IMR-90 (cell line): ENCODE results near the gene MRC1. TPM values are rescaled to one million over a fixed set of nuclear protein-coding genes. Genes with fewer than 3 reads are reported as not detected.

ENCODE experiments used
- ATAC-seq: fragments of 200-7000 bp; cut with Tn5 transposase; 2 replicates; pipeline ENCODE4 v1.9.1; 2020; ENCODE audit warnings: low read depth, mild to moderate bottlenecking, moderate library complexity
- BruUV-seq: library from RNA; stranded (reverse); fragments of 400-500 nt; replicated peaks from 2 replicates; lab custom pipeline; 2021; lab: Mats Ljungman, UMichigan
- CTCF ChIA-PET: fragments of 300-600 bp; formaldehyde crosslinking; extraction: SDS; loops from one replicate; lab custom pipeline; 2021; ENCODE audit warnings: antibody characterized with exemption; lab: Yijun Ruan, JAX
- POLR2A ChIA-PET: fragments of 300-600 bp; sonication (Branson Sonifier 250); formaldehyde crosslinking; loops from one replicate; lab custom pipeline; 2022; ENCODE audit warnings: antibody characterized with exemption; ENCODE audit not compliant: unreplicated experiment; lab: Charles Lee
- DNase-seq: peaks from one replicate; pipeline ENCODE4 v3.0.0; 2013
- H2AFZ ChIP-seq: replicated peaks from 2 replicates; pipeline ENCODE3; 2013; ENCODE audit warnings: low read length, mild to moderate bottlenecking; ENCODE audit not compliant: poor library complexity
- H2AK5ac ChIP-seq: 2 replicates; pipeline ENCODE4 v1.6.1; 2013; ENCODE audit warnings: low read depth, low read length, inconsistent platforms
- H2AK9ac ChIP-seq: replicated peaks from 2 replicates; pipeline ENCODE3; 2013; ENCODE audit warnings: mild to moderate bottlenecking, low read depth, low read length, moderate library complexity; ENCODE audit not compliant: poor library complexity
- H2BK120ac ChIP-seq: 2 replicates; pipeline ENCODE4 v1.6.1; 2013; ENCODE audit warnings: low read depth, low read length, inconsistent platforms
- H2BK15ac ChIP-seq: 3 replicates; pipeline ENCODE4 v1.6.1; 2013; ENCODE audit warnings: low read depth, low read length, inconsistent platforms
- H2BK20ac ChIP-seq: 2 replicates; pipeline ENCODE4 v1.6.1; 2013; ENCODE audit warnings: low read depth, mild to moderate bottlenecking, inconsistent platforms, low read length, moderate library complexity
- H2BK5ac ChIP-seq: 2 replicates; pipeline ENCODE4 v1.6.1; 2013; ENCODE audit warnings: mild to moderate bottlenecking, low read depth, low read length, inconsistent platforms; ENCODE audit not compliant: poor library complexity, severe bottlenecking
- H3K14ac ChIP-seq: replicated peaks from 2 replicates; pipeline ENCODE4 v1.6.1; 2013; ENCODE audit warnings: low read depth, low read length, inconsistent platforms
- H3K18ac ChIP-seq: 2 replicates; pipeline ENCODE4 v1.6.1; 2013; ENCODE audit warnings: low read depth, low read length, control low read depth
- H3K23ac ChIP-seq: 2 replicates; pipeline ENCODE4 v1.6.1; 2013; ENCODE audit warnings: low read depth, low read length, inconsistent platforms
- H3K27ac ChIP-seq: 2 replicates; pipeline ENCODE4 v1.5.1; 2013; ENCODE audit warnings: mild to moderate bottlenecking, control low read depth, low read length; ENCODE audit not compliant: insufficient read depth
- H3K27me3 ChIP-seq: 2 replicates; pipeline ENCODE4 v1.6.1; 2013; ENCODE audit warnings: low read length; ENCODE audit not compliant: control insufficient read depth, insufficient read depth
- H3K36me3 ChIP-seq: 2 replicates; pipeline ENCODE4 v1.6.1; 2013; ENCODE audit warnings: low read length, mixed read lengths; ENCODE audit not compliant: control insufficient read depth, insufficient read depth
- H3K4ac ChIP-seq: 2 replicates; pipeline ENCODE4 v1.6.1; 2013; ENCODE audit warnings: low read depth, low read length, inconsistent platforms
- H3K4me1 ChIP-seq: 2 replicates; pipeline ENCODE4 v1.6.1; 2013; ENCODE audit warnings: low read length, mixed read lengths; ENCODE audit not compliant: control insufficient read depth, insufficient read depth
- H3K4me2 ChIP-seq: 2 replicates; pipeline ENCODE4 v1.6.1; 2013; ENCODE audit warnings: low read depth, mild to moderate bottlenecking, control low read depth, low read length, moderate library complexity
- H3K4me3 ChIP-seq: 2 replicates; pipeline ENCODE4 v1.5.1; 2013; ENCODE audit warnings: low read depth, mild to moderate bottlenecking, control low read depth, low read length, moderate library complexity; ENCODE audit not compliant: insufficient read depth
- H3K56ac ChIP-seq: 2 replicates; pipeline ENCODE4 v1.6.1; 2013; ENCODE audit warnings: low read length, inconsistent platforms; ENCODE audit not compliant: insufficient read depth; ENCODE audit errors: extremely low read depth
- H3K79me1 ChIP-seq, 2 experiments: 2 replicates each; pipeline ENCODE4 v1.6.1; 2013; ENCODE audit warnings: low read length in 2 of 2, inconsistent platforms in 1 of 2, low read depth in 1 of 2
- H3K9ac ChIP-seq: 2 replicates; pipeline ENCODE4 v1.6.1; 2013; ENCODE audit warnings: low read depth, low read length, control low read depth
- H3K9me1 ChIP-seq: 2 replicates; pipeline ENCODE4 v1.6.1; 2013; ENCODE audit warnings: low read length, inconsistent platforms; ENCODE audit not compliant: insufficient read depth
- H3K9me3 ChIP-seq: 2 replicates; pipeline ENCODE4 v1.6.1; 2013; ENCODE audit warnings: low read length; ENCODE audit not compliant: control insufficient read depth, insufficient read depth
- H4K20me1 ChIP-seq: 2 replicates; pipeline ENCODE4 v1.6.1; 2013; ENCODE audit warnings: low read length, inconsistent platforms; ENCODE audit not compliant: insufficient read depth
- H4K5ac ChIP-seq: 2 replicates; pipeline ENCODE4 v1.6.1; 2013; ENCODE audit warnings: mild to moderate bottlenecking, low read depth, low read length, control low read depth
- H4K8ac ChIP-seq, 2 experiments: 2 replicates each; pipeline ENCODE4 v1.6.1; 2013; ENCODE audit warnings: low read depth in 2 of 2, low read length in 2 of 2, control low read depth in 1 of 2, inconsistent platforms in 1 of 2
- H4K91ac ChIP-seq: 2 replicates; pipeline ENCODE4 v1.6.1; 2013; ENCODE audit warnings: low read depth, low read length, inconsistent platforms; ENCODE audit not compliant: insufficient read depth
- BHLHE40 ChIP-seq: fragments of 150-350 bp; IDR thresholded peaks from 2 replicates; pipeline ENCODE4 v1.6.1; 2016; ENCODE audit warnings: mild to moderate bottlenecking, low read depth, low read length
- CEBPB ChIP-seq: IDR thresholded peaks from 2 replicates; pipeline ENCODE4 v1.6.1; 2012; ENCODE audit warnings: low read depth, low read length, improper control_type of control experiment
- CHD1 ChIP-seq: IDR thresholded peaks from 2 replicates; pipeline ENCODE4 v1.6.1; 2012; ENCODE audit warnings: low read depth, low read length, improper control_type of control experiment
- ELK1 ChIP-seq: fragments of 150-350 bp; IDR thresholded peaks from 2 replicates; pipeline ENCODE4 v1.6.1; 2016; ENCODE audit warnings: low read depth, mild to moderate bottlenecking, low read length, moderate library complexity, borderline replicate concordance
- MAFK ChIP-seq: IDR thresholded peaks from 2 replicates; pipeline ENCODE4 v1.6.1; 2012; ENCODE audit warnings: low read depth, low read length, improper control_type of control experiment
- MAZ ChIP-seq: IDR thresholded peaks from 2 replicates; pipeline ENCODE4 v1.6.1; 2012; ENCODE audit warnings: low read depth, mild to moderate bottlenecking, low read length, improper control_type of control experiment, moderate library complexity, borderline replicate concordance
- MXI1 ChIP-seq: IDR thresholded peaks from 2 replicates; pipeline ENCODE4 v1.6.1; 2012; ENCODE audit warnings: low read depth, mild to moderate bottlenecking, low read length, moderate library complexity, borderline replicate concordance
- NFE2L2 ChIP-seq: fragments of 150-350 bp; IDR thresholded peaks from 2 replicates; pipeline ENCODE4 v1.6.1; 2016; ENCODE audit warnings: low read depth, mild to moderate bottlenecking, low read length
- POLR2A ChIP-seq: IDR thresholded peaks from 2 replicates; pipeline ENCODE4 v1.6.1; 2012; ENCODE audit warnings: mild to moderate bottlenecking, low read depth, low read length
- RCOR1 ChIP-seq: IDR thresholded peaks from 2 replicates; pipeline ENCODE4 v1.6.1; 2012; ENCODE audit warnings: mild to moderate bottlenecking, low read length, improper control_type of control experiment; ENCODE audit not compliant: insufficient replicate concordance
- RFX5 ChIP-seq: IDR thresholded peaks from 2 replicates; pipeline ENCODE4 v1.8.0; 2012; ENCODE audit warnings: low read depth, mild to moderate bottlenecking, low read length, moderate library complexity
- SMC3 ChIP-seq: fragments of 150-350 bp; IDR thresholded peaks from 2 replicates; pipeline ENCODE4 v1.6.1; 2016; ENCODE audit warnings: low read depth, mild to moderate bottlenecking, antibody characterized with exemption, low read length, moderate library complexity
- USF2 ChIP-seq: fragments of 150-350 bp; IDR thresholded peaks from 2 replicates; pipeline ENCODE4 v1.6.1; 2017; ENCODE audit warnings: mild to moderate bottlenecking, antibody characterized with exemption, low read length, low read depth
- WGBS, 2 experiments: methylation state at CpG; one replicate each; pipeline versions ENCODE4 v1.1.5 to v1.1.7; 2013; ENCODE audit warnings: missing lambda C conversion rate in 2 of 2; ENCODE audit not compliant: insufficient read length in 1 of 2; ENCODE audit errors: extremely low coverage in 2 of 2; 5-methylcytosine and 5-hydroxymethylcytosine counted together
- dilution Hi-C: fragments of 300-500 bp; cut with HindIII; formaldehyde crosslinking; loops from one replicate; pipeline ENCODE4 v1.14.3; 2018; ENCODE audit warnings: low sequenced_read_pairs; ENCODE audit not compliant: unreplicated experiment
- in situ Hi-C: fragments of 300-500 bp; cut with MboI; formaldehyde crosslinking; loops from 3 replicates; pipeline ENCODE4 v1.14.3; 2019; ENCODE audit warnings: low sequenced_read_pairs, inconsistent platforms, mixed read lengths
- intact Hi-C: fragments of 100-400 bp; cut with micrococcal nuclease; formaldehyde crosslinking; loops from 2 replicates; pipeline ENCODE4 v1.10.0; 2022
- polyA plus RNA-seq, 3 experiments: library from polyadenylated mRNA; depleted of rRNA; stranded (reverse); fragments of >200 nt; gene quantifications; 2 replicates each; pipeline ENCODE4 v1.2.3, GENCODE V29; 2012; ENCODE audit warnings: low replicate concordance in 1 of 3
- total RNA-seq: library from RNA; depleted of rRNA; stranded (reverse); fragments of >200 nt; gene quantifications from 2 replicates; pipeline ENCODE4 v1.2.3, GENCODE V29; 2012

The MRC1 gene
- total and polyA plus RNA-seq, 2 of the 4 experiments (the other 2 are of a cell fraction): not detected

GRCh38 chr10:17801507-17801906 lies 7.6 kb upstream of the MRC1 start:
- Histone ChIP-seq H4K91ac (no peak overlapping the region), H3K4ac (no peak overlapping the region), H3K79me1 (no peaks in the 10 kb centered on the region), H3K27me3 (peaks cover 4% of the 10 kb centered on the region), H3K18ac (no peak overlapping the region), H2BK5ac (no peak overlapping the region), H2AK5ac (no peak overlapping the region), H3K56ac (no peak overlapping the region), H2AK9ac (no peak overlapping the region), H3K4me1 (no peaks in the 10 kb centered on the region), H3K14ac (no peak overlapping the region), H3K27ac (no peak overlapping the region), H2AFZ (no peak overlapping the region), H2BK120ac (no peak overlapping the region), H2BK20ac (no peak overlapping the region), H4K20me1 (no peaks in the 10 kb centered on the region), H3K9me1 (no peaks in the 10 kb centered on the region), H3K23ac (no peak overlapping the region), H4K5ac (no peak overlapping the region), H4K8ac (no peak overlapping the region), H3K9ac (no peak overlapping the region), H3K4me3 (no peak overlapping the region), H3K4me2 (no peak overlapping the region), H3K9me3 (no peaks in the 10 kb centered on the region), H2BK15ac (no peak overlapping the region), H3K36me3 (no peaks in the 10 kb centered on the region)
- WGBS, 2 experiments: no CpG with 5 or more reads among the region's 3 CpGs
- BruUV-seq: no TSS peak
- POLR2A ChIA-PET: no interaction called here
- intact Hi-C loops (no loop called here), in situ Hi-C loops (no loop called here), dilution Hi-C loops (no loop called here)
- TF ChIP-seq BHLHE40 (no peak), MAZ (no peak), CEBPB (no peak), MXI1 (no peak), RFX5 (no peak), MAFK (no peak), SMC3 (no peak), ELK1 (no peak), USF2 (no peak), RCOR1 (no peak), NFE2L2 (no peak), POLR2A (no peak), CHD1 (no peak)
- CTCF ChIA-PET: no interaction called here
- ATAC-seq (no peak), DNase-seq (no peak)
